Left ventricle myocardium inferior (tissue), 1 donor: ENCODE data around the gene A2M. TPM values are rescaled to one million over a fixed set of nuclear protein-coding genes. Genes with fewer than 3 reads are reported as not detected.

Source experiments
- DNase-seq: peaks from one replicate; pipeline ENCODE4 v3.0.0-alpha.2; 2020
- H3K27ac ChIP-seq: fragments of 200-600 bp; replicated peaks from 2 replicates; pipeline ENCODE4 v1.8.0; 2021
- H3K27me3 ChIP-seq: fragments of 200-600 bp; 2 replicates; pipeline ENCODE4 v1.8.0; 2021; ENCODE audit warnings: low read depth
- H3K36me3 ChIP-seq: fragments of 200-600 bp; 2 replicates; pipeline ENCODE4 v1.8.0; 2021
- H3K4me1 ChIP-seq: fragments of 200-600 bp; 2 replicates; pipeline ENCODE4 v1.8.0; 2021
- H3K4me3 ChIP-seq: fragments of 200-600 bp; 2 replicates; pipeline ENCODE4 v1.8.0; 2021; ENCODE audit warnings: mild to moderate bottlenecking, moderate library complexity
- H3K9me3 ChIP-seq: fragments of 200-600 bp; replicated peaks from 2 replicates; pipeline ENCODE4 v1.8.0; 2021
- CTCF ChIP-seq: fragments of 200-600 bp; IDR thresholded peaks from 2 replicates; pipeline ENCODE4 v1.8.0; 2021; ENCODE audit warnings: antibody characterized with exemption, mild to moderate bottlenecking, borderline replicate concordance
- intact Hi-C: fragments of 100-400 bp; cut with micrococcal nuclease; formaldehyde crosslinking; loops from one replicate; pipeline ENCODE4 v1.11.0; 2022
- total RNA-seq: library from RNA; stranded (reverse); fragmentation: NEBNext Ultra II Directional; extraction: Animal tissue kit (Norgen Biotek cat#: 25700); gene quantifications from one replicate; pipeline ENCODE4 v1.2.1, GENCODE V29; 2021
- donor health status: DM: no; HTN: yes; CAD: no; lungs with severe emphysema.

The A2M gene
- total RNA-seq, 1 donor from 2014 or later: 502 TPM

DNA sequence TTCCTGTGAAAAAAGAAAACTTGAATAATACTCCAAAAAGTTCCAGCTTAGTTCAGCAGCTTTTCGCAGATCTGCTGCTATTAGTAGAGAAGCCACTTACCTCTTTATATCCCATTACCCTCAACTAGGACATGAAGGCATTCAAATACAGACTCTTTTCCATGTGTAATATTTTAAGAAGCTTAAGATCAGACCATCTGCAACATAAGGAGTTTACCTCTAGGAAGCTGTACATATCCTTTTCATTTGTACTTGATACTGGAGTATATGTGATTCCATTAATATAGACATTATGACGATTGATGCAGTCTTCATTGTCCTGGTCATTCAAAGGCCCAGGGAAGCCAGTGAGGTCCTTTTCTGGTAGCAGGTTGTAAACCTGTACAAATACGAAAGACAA lies 20.4 kb downstream of the A2M start:
- Histone ChIP-seq H3K4me3 (no peak overlapping the region), H3K36me3 (peaks cover 98% of the 10 kb centered on the region), H3K27ac (peak overlapping the region; percentile 69), H3K9me3 (no peaks in the 10 kb centered on the region), H3K4me1 (peaks cover 25% of the 10 kb centered on the region), H3K27me3 (no peaks in the 10 kb centered on the region)
- DNase-seq: no peak
- intact Hi-C loops: no loop called here
- no peak for TF ChIP-seq CTCF

- TF ChIP-seq CTCF: no peak
- Histone ChIP-seq H3K27ac (peak overlapping the region; percentile 69), H3K4me3 (no peak overlapping the region), H3K9me3 (no peaks in the 10 kb centered on the region), H3K4me1 (peaks cover 25% of the 10 kb centered on the region), H3K27me3 (no peaks in the 10 kb centered on the region), H3K36me3 (peaks cover 98% of the 10 kb centered on the region)
- intact Hi-C loops: no loop called here
- DNase-seq: no peak
These were observed 21.1 kb downstream of the A2M start for GRCh38 chr12:9094512-9095206.

DNA sequence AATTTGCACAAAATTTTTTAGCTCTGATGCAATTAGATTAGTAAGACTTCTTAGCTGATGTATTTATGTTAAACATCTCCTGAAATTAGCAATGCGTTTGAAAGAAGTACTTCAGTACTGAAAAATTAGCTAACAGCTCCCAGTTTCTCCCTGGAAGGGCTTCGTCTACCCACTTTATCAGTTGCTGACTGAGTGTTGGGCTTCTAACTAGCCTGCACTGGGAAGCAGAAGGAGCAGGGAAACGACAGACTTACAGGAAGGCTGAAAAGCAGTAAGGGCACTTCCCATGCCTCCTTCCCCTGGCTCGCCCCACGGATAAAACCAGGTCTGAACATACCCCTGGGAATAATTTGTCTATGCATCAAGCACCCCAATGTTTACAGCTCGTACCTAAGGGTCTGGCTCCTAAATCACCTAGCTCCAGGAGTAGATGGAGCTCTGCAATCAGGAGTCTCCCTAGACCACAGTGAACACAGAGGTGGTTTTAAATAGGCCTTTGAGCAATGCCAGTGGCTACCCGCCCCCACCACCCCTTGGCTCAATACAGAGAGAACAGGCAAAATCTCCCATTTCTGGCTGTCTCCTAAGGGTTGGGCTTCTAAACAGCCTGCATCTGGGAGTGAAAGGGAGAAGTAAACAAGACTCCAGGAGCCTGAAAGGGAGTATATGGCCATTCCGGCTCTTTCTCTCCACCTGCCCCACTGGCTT lies 23.7 kb downstream of the A2M start:
- peaks cover 98% of the 10 kb centered on the region for H3K36me3 ChIP-seq

GRCh38 chr12:9090220-9090619 lies 25.5 kb downstream of the A2M start:
- TF ChIP-seq CTCF: no peak
- H3K27me3 ChIP-seq: no peaks in the 10 kb centered on the region
- H3K4me1 ChIP-seq: peaks cover 25% of the 10 kb centered on the region
- H3K36me3 ChIP-seq: peaks cover 100% of the 10 kb centered on the region
- intact Hi-C loops: no loop called here
- H3K9me3 ChIP-seq: no peaks in the 10 kb centered on the region
- no peak overlapping the region for H3K27ac ChIP-seq
- no peak for DNase-seq
- H3K4me3 ChIP-seq: no peak overlapping the region

More for the DNA sequence above, 23.7 kb downstream of the A2M start:
- intact Hi-C loops: no loop called here
- H3K9me3 ChIP-seq: no peaks in the 10 kb centered on the region
- H3K27me3 ChIP-seq: no peaks in the 10 kb centered on the region
- peak overlapping the region; percentile 69 for H3K27ac ChIP-seq
- no peak for DNase-seq
- TF ChIP-seq CTCF: no peak
- no peak overlapping the region for H3K4me3 ChIP-seq
- H3K4me1 ChIP-seq: peaks cover 25% of the 10 kb centered on the region

DNA sequence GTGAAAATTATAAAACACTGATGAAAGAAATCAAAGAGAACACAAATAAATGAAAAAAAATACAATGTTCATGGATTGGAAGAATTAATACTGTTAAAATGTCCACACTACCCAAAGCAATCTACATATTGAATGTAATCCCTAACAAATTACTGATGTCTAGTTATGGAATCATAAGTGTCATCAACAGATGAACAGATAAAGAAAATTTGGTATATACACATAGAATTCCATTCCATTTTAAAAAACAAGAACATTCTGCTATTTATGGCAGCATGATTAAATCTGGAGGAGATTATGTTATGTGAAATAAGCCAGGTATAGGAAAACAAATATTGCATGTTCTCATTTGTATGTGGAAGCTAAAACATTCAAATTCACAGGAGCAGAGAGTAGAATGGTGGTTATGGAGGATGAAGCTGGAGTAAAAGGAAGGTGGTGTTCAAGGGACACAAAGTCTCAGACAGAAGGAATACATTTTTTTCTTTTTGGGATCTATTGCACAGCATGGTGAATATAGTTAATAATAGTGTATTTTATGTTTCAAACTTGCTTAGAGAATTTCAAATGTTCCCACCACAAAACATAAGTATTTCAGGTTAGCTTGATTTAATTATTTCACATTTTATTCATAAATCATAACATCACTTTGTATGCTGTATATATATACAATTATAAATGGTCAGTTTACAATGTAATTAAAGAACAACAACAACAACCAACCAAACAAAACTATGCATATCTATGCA lies 28.5 kb downstream of the A2M start:
- Histone ChIP-seq H3K36me3 (peaks cover 98% of the 10 kb centered on the region), H3K27ac (no peak overlapping the region)
- intact Hi-C loops: no loop called here

More for the DNA sequence above, 28.5 kb downstream of the A2M start:
- no peak for DNase-seq
- no peak for TF ChIP-seq CTCF
- no peaks in the 10 kb centered on the region for H3K27me3 ChIP-seq
- H3K4me3 ChIP-seq: no peak overlapping the region
- peaks cover 19% of the 10 kb centered on the region for H3K9me3 ChIP-seq
- H3K4me1 ChIP-seq: peaks cover 2% of the 10 kb centered on the region
